IMR-90 (cell line): ENCODE results near the gene CIT. TPM values are rescaled to one million over a fixed set of nuclear protein-coding genes. Genes with fewer than 3 reads are reported as not detected.
A peak's percentile ranks its signal among the peaks of the same experiment; 100 is the strongest.

Experiments
- ATAC-seq: fragments of 200-7000 bp; cut with Tn5 transposase; 2 replicates; pipeline ENCODE4 v1.9.1; 2020; ENCODE audit warnings: low read depth, mild to moderate bottlenecking, moderate library complexity
- BruUV-seq: library from RNA; stranded (reverse); fragments of 400-500 nt; replicated peaks from 2 replicates; lab custom pipeline; 2021; lab: Mats Ljungman, UMichigan
- CTCF ChIA-PET: fragments of 300-600 bp; formaldehyde crosslinking; extraction: SDS; loops from one replicate; lab custom pipeline; 2021; ENCODE audit warnings: antibody characterized with exemption; lab: Yijun Ruan, JAX
- POLR2A ChIA-PET: fragments of 300-600 bp; sonication (Branson Sonifier 250); formaldehyde crosslinking; loops from one replicate; lab custom pipeline; 2022; ENCODE audit warnings: antibody characterized with exemption; ENCODE audit not compliant: unreplicated experiment; lab: Charles Lee
- DNase-seq: peaks from one replicate; pipeline ENCODE4 v3.0.0; 2013
- H2AFZ ChIP-seq: replicated peaks from 2 replicates; pipeline ENCODE3; 2013; ENCODE audit warnings: low read length, mild to moderate bottlenecking; ENCODE audit not compliant: poor library complexity
- H2AK5ac ChIP-seq: 2 replicates; pipeline ENCODE4 v1.6.1; 2013; ENCODE audit warnings: low read depth, low read length, inconsistent platforms
- H2AK9ac ChIP-seq: replicated peaks from 2 replicates; pipeline ENCODE3; 2013; ENCODE audit warnings: mild to moderate bottlenecking, low read depth, low read length, moderate library complexity; ENCODE audit not compliant: poor library complexity
- H2BK120ac ChIP-seq: 2 replicates; pipeline ENCODE4 v1.6.1; 2013; ENCODE audit warnings: low read depth, low read length, inconsistent platforms
- H2BK15ac ChIP-seq: 3 replicates; pipeline ENCODE4 v1.6.1; 2013; ENCODE audit warnings: low read depth, low read length, inconsistent platforms
- H2BK20ac ChIP-seq: 2 replicates; pipeline ENCODE4 v1.6.1; 2013; ENCODE audit warnings: low read depth, mild to moderate bottlenecking, inconsistent platforms, low read length, moderate library complexity
- H2BK5ac ChIP-seq: 2 replicates; pipeline ENCODE4 v1.6.1; 2013; ENCODE audit warnings: mild to moderate bottlenecking, low read depth, low read length, inconsistent platforms; ENCODE audit not compliant: poor library complexity, severe bottlenecking
- H3K14ac ChIP-seq: replicated peaks from 2 replicates; pipeline ENCODE4 v1.6.1; 2013; ENCODE audit warnings: low read depth, low read length, inconsistent platforms
- H3K18ac ChIP-seq: 2 replicates; pipeline ENCODE4 v1.6.1; 2013; ENCODE audit warnings: low read depth, low read length, control low read depth
- H3K23ac ChIP-seq: 2 replicates; pipeline ENCODE4 v1.6.1; 2013; ENCODE audit warnings: low read depth, low read length, inconsistent platforms
- H3K27ac ChIP-seq: 2 replicates; pipeline ENCODE4 v1.5.1; 2013; ENCODE audit warnings: mild to moderate bottlenecking, control low read depth, low read length; ENCODE audit not compliant: insufficient read depth
- H3K27me3 ChIP-seq: 2 replicates; pipeline ENCODE4 v1.6.1; 2013; ENCODE audit warnings: low read length; ENCODE audit not compliant: control insufficient read depth, insufficient read depth
- H3K36me3 ChIP-seq: 2 replicates; pipeline ENCODE4 v1.6.1; 2013; ENCODE audit warnings: low read length, mixed read lengths; ENCODE audit not compliant: control insufficient read depth, insufficient read depth
- H3K4ac ChIP-seq: 2 replicates; pipeline ENCODE4 v1.6.1; 2013; ENCODE audit warnings: low read depth, low read length, inconsistent platforms
- H3K4me1 ChIP-seq: 2 replicates; pipeline ENCODE4 v1.6.1; 2013; ENCODE audit warnings: low read length, mixed read lengths; ENCODE audit not compliant: control insufficient read depth, insufficient read depth
- H3K4me2 ChIP-seq: 2 replicates; pipeline ENCODE4 v1.6.1; 2013; ENCODE audit warnings: low read depth, mild to moderate bottlenecking, control low read depth, low read length, moderate library complexity
- H3K4me3 ChIP-seq: 2 replicates; pipeline ENCODE4 v1.5.1; 2013; ENCODE audit warnings: low read depth, mild to moderate bottlenecking, control low read depth, low read length, moderate library complexity; ENCODE audit not compliant: insufficient read depth
- H3K56ac ChIP-seq: 2 replicates; pipeline ENCODE4 v1.6.1; 2013; ENCODE audit warnings: low read length, inconsistent platforms; ENCODE audit not compliant: insufficient read depth; ENCODE audit errors: extremely low read depth
- H3K79me1 ChIP-seq, 2 experiments: 2 replicates each; pipeline ENCODE4 v1.6.1; 2013; ENCODE audit warnings: low read length in 2 of 2, inconsistent platforms in 1 of 2, low read depth in 1 of 2
- H3K9ac ChIP-seq: 2 replicates; pipeline ENCODE4 v1.6.1; 2013; ENCODE audit warnings: low read depth, low read length, control low read depth
- H3K9me1 ChIP-seq: 2 replicates; pipeline ENCODE4 v1.6.1; 2013; ENCODE audit warnings: low read length, inconsistent platforms; ENCODE audit not compliant: insufficient read depth
- H3K9me3 ChIP-seq: 2 replicates; pipeline ENCODE4 v1.6.1; 2013; ENCODE audit warnings: low read length; ENCODE audit not compliant: control insufficient read depth, insufficient read depth
- H4K20me1 ChIP-seq: 2 replicates; pipeline ENCODE4 v1.6.1; 2013; ENCODE audit warnings: low read length, inconsistent platforms; ENCODE audit not compliant: insufficient read depth
- H4K5ac ChIP-seq: 2 replicates; pipeline ENCODE4 v1.6.1; 2013; ENCODE audit warnings: mild to moderate bottlenecking, low read depth, low read length, control low read depth
- H4K8ac ChIP-seq, 2 experiments: 2 replicates each; pipeline ENCODE4 v1.6.1; 2013; ENCODE audit warnings: low read depth in 2 of 2, low read length in 2 of 2, control low read depth in 1 of 2, inconsistent platforms in 1 of 2
- H4K91ac ChIP-seq: 2 replicates; pipeline ENCODE4 v1.6.1; 2013; ENCODE audit warnings: low read depth, low read length, inconsistent platforms; ENCODE audit not compliant: insufficient read depth
- CEBPB ChIP-seq: IDR thresholded peaks from 2 replicates; pipeline ENCODE4 v1.6.1; 2012; ENCODE audit warnings: low read depth, low read length, improper control_type of control experiment
- CHD1 ChIP-seq: IDR thresholded peaks from 2 replicates; pipeline ENCODE4 v1.6.1; 2012; ENCODE audit warnings: low read depth, low read length, improper control_type of control experiment
- FOS ChIP-seq: fragments of 150-350 bp; IDR thresholded peaks from 2 replicates; pipeline ENCODE4 v1.6.1; 2016; ENCODE audit warnings: low read depth, low read length
- MAFK ChIP-seq: IDR thresholded peaks from 2 replicates; pipeline ENCODE4 v1.6.1; 2012; ENCODE audit warnings: low read depth, low read length, improper control_type of control experiment
- NFE2L2 ChIP-seq: fragments of 150-350 bp; IDR thresholded peaks from 2 replicates; pipeline ENCODE4 v1.6.1; 2016; ENCODE audit warnings: low read depth, mild to moderate bottlenecking, low read length
- POLR2A ChIP-seq: IDR thresholded peaks from 2 replicates; pipeline ENCODE4 v1.6.1; 2012; ENCODE audit warnings: mild to moderate bottlenecking, low read depth, low read length
- RAD21 ChIP-seq: IDR thresholded peaks from 2 replicates; pipeline ENCODE4 v1.6.1; 2012; ENCODE audit warnings: low read length, improper control_type of control experiment
- SMC3 ChIP-seq: fragments of 150-350 bp; IDR thresholded peaks from 2 replicates; pipeline ENCODE4 v1.6.1; 2016; ENCODE audit warnings: low read depth, mild to moderate bottlenecking, antibody characterized with exemption, low read length, moderate library complexity
- WGBS, 2 experiments: methylation state at CpG; one replicate each; pipeline versions ENCODE4 v1.1.5 to v1.1.7; 2013; ENCODE audit warnings: missing lambda C conversion rate in 2 of 2; ENCODE audit not compliant: insufficient read length in 1 of 2; ENCODE audit errors: extremely low coverage in 2 of 2; 5-methylcytosine and 5-hydroxymethylcytosine counted together
- dilution Hi-C: fragments of 300-500 bp; cut with HindIII; formaldehyde crosslinking; loops from one replicate; pipeline ENCODE4 v1.14.3; 2018; ENCODE audit warnings: low sequenced_read_pairs; ENCODE audit not compliant: unreplicated experiment
- in situ Hi-C: fragments of 300-500 bp; cut with MboI; formaldehyde crosslinking; loops from 3 replicates; pipeline ENCODE4 v1.14.3; 2019; ENCODE audit warnings: low sequenced_read_pairs, inconsistent platforms, mixed read lengths
- intact Hi-C: fragments of 100-400 bp; cut with micrococcal nuclease; formaldehyde crosslinking; loops from 2 replicates; pipeline ENCODE4 v1.10.0; 2022
- polyA plus RNA-seq, 3 experiments: library from polyadenylated mRNA; depleted of rRNA; stranded (reverse); fragments of >200 nt; gene quantifications; 2 replicates each; pipeline ENCODE4 v1.2.3, GENCODE V29; 2012; ENCODE audit warnings: low replicate concordance in 1 of 3
- total RNA-seq: library from RNA; depleted of rRNA; stranded (reverse); fragments of >200 nt; gene quantifications from 2 replicates; pipeline ENCODE4 v1.2.3, GENCODE V29; 2012
- TF ChIP-seq, protein P1 (sequence below): fragments of 150-350 bp; IDR thresholded peaks from 2 replicates; pipeline ENCODE4 v1.6.1; 2017; ENCODE audit warnings: mild to moderate bottlenecking, antibody characterized with exemption, low read length, low read depth

CIT gene
- total and polyA plus RNA-seq, 2 of the 4 experiments (the other 2 are of a cell fraction) = 13.1 to 21.0 TPM

- Histone ChIP-seq H3K36me3 (no peaks in the 10 kb centered on the region), H3K4me1 (no peaks in the 10 kb centered on the region), H3K23ac (no peak overlapping the region), H4K5ac (no peak overlapping the region), H4K91ac (no peak overlapping the region), H2AK9ac (no peak overlapping the region), H2AK5ac (no peak overlapping the region), H3K4ac (no peak overlapping the region), H2AFZ (no peak overlapping the region), H3K4me2 (no peak overlapping the region), H4K8ac (no peak overlapping the region), H3K9me3 (no peaks in the 10 kb centered on the region), H2BK120ac (no peak overlapping the region), H3K9ac (no peak overlapping the region), H2BK5ac (no peak overlapping the region), H3K4me3 (no peak overlapping the region), H3K9me1 (peaks cover 2% of the 10 kb centered on the region; the same call in 1 of the 2 replicates), H3K27ac (no peak overlapping the region), H3K14ac (no peak overlapping the region), H2BK15ac (no peak overlapping the region), H4K20me1 (no peaks in the 10 kb centered on the region), H3K18ac (no peak overlapping the region), H2BK20ac (no peak overlapping the region), H3K27me3 (no peaks in the 10 kb centered on the region), H3K79me1 (peaks cover 8 to 13% of the 10 kb centered on the region in 2 experiments), H3K56ac (no peak overlapping the region)
- in situ Hi-C loops (no loop called here), intact Hi-C loops (no loop called here), dilution Hi-C loops (no loop called here)
- POLR2A ChIA-PET = no interaction called here
- ATAC-seq (no peak), DNase-seq (no peak)
- BruUV-seq = no TSS peak
- TF ChIP-seq FOS = no peak
- no peak for TF ChIP-seq CEBPB
- peak; percentile 96 for TF ChIP-seq MAFK
- 0 out of 2 replicates have a peak, but pooled peaks have one; percentile 33 for TF ChIP-seq NFE2L2
- TF ChIP-seq, protein P1, sequence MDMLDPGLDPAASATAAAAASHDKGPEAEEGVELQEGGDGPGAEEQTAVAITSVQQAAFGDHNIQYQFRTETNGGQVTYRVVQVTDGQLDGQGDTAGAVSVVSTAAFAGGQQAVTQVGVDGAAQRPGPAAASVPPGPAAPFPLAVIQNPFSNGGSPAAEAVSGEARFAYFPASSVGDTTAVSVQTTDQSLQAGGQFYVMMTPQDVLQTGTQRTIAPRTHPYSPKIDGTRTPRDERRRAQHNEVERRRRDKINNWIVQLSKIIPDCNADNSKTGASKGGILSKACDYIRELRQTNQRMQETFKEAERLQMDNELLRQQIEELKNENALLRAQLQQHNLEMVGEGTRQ = no peak
- TF ChIP-seq POLR2A = no peak
- TF ChIP-seq CHD1 = no peak
- no peak for TF ChIP-seq SMC3
- TF ChIP-seq RAD21 = no peak
- WGBS, 2 experiments = 100% methylated on average over 2 of the region's 4 CpGs; no CpG with 5 or more reads in 1 of the 2 experiments
- CTCF ChIA-PET = no interaction called here
Observed at GRCh38 chr12:119796292-119796691, 80.8 kb downstream of the CIT start.
